WTC11 (cell line): ENCODE measurements around the gene B3GAT3. TPM values are rescaled to one million over a fixed set of nuclear protein-coding genes. Genes with fewer than 3 reads are reported as not detected.

Experiments
- ATAC-seq: fragments of 200-7000 bp; cut with Tn5 transposase; 2 replicates; pipeline ENCODE4 v1.10.0; 2021; ENCODE audit warnings: mild to moderate bottlenecking, moderate library complexity
- CTCF ChIA-PET: fragments of 300-600 bp; sonication (Branson Sonifier 250); formaldehyde crosslinking; loops from one replicate; lab custom pipeline; 2021; ENCODE audit warnings: antibody characterized with exemption; lab: Charles Lee
- POLR2A ChIA-PET: fragments of 350-600 bp; sonication (Branson Sonifier 250); formaldehyde crosslinking; loops from one replicate; lab custom pipeline; 2021; ENCODE audit warnings: antibody characterized with exemption; lab: Charles Lee
- DNase-seq: peaks from one replicate; pipeline ENCODE4 v3.0.0; 2021; ENCODE audit warnings: low spot score
- H3K27ac Mint-ChIP-seq: 2 replicates; pipeline ENCODE4 v1.8.0; 2021; ENCODE audit warnings: mixed read lengths
- H3K27me3 Mint-ChIP-seq: 2 replicates; pipeline ENCODE4 v1.8.0; 2021; ENCODE audit warnings: low read depth, mild to moderate bottlenecking, moderate library complexity, mixed read lengths
- H3K36me3 Mint-ChIP-seq: 2 replicates; pipeline ENCODE4 v1.8.0; 2021; ENCODE audit warnings: mixed read lengths
- H3K4me1 Mint-ChIP-seq: 2 replicates; pipeline ENCODE4 v1.8.0; 2022; ENCODE audit warnings: mixed read lengths
- H3K4me3 Mint-ChIP-seq: 2 replicates; pipeline ENCODE4 v1.8.0; 2021; ENCODE audit warnings: mild to moderate bottlenecking, moderate library complexity, mixed read lengths
- H3K9me3 Mint-ChIP-seq: 2 replicates; pipeline ENCODE4 v1.8.0; 2021; ENCODE audit warnings: mixed read lengths
- CREB1 ChIP-seq: sonication (generic); formaldehyde crosslinking; IDR thresholded peaks from 2 replicates; pipeline ENCODE4 v1.8.0; 2023; ENCODE audit warnings: mild to moderate bottlenecking, missing genetic modification reagents
- EMX1 ChIP-seq: fragments of 250-450 bp; sonication (Bioruptor Pico); IDR thresholded peaks from 2 replicates; pipeline ENCODE4 v1.8.0; 2021; ENCODE audit warnings: mild to moderate bottlenecking
- FOXJ3 ChIP-seq: sonication (generic); formaldehyde crosslinking; IDR thresholded peaks from 2 replicates; pipeline ENCODE4 v1.9.0; 2021; ENCODE audit warnings: missing genetic modification reagents, mild to moderate bottlenecking, borderline replicate concordance
- NFATC4 ChIP-seq: fragments of 250-450 bp; sonication (Bioruptor Pico); IDR thresholded peaks from 2 replicates; pipeline ENCODE4 v1.9.0; 2021; ENCODE audit warnings: mild to moderate bottlenecking
- PRRX2 ChIP-seq: fragments of 250-450 bp; sonication (Bioruptor Pico); IDR thresholded peaks from 2 replicates; pipeline ENCODE4 v1.8.0; 2021; ENCODE audit warnings: mild to moderate bottlenecking
- ZNF232 ChIP-seq: sonication (generic); formaldehyde crosslinking; IDR thresholded peaks from 2 replicates; pipeline ENCODE4 v1.8.0; 2022; ENCODE audit warnings: mild to moderate bottlenecking, missing genetic modification reagents
- ZNF281 ChIP-seq: sonication (generic); formaldehyde crosslinking; IDR thresholded peaks from 2 replicates; pipeline ENCODE4 v1.8.0; 2023; ENCODE audit warnings: mild to moderate bottlenecking, missing genetic modification reagents
- ZNF416 ChIP-seq: fragments of 250-450 bp; sonication (Bioruptor Pico); IDR thresholded peaks from 2 replicates; pipeline ENCODE4 v1.9.0; 2021; ENCODE audit warnings: mild to moderate bottlenecking, inconsistent platforms
- ZNF425 ChIP-seq: fragments of 250-450 bp; sonication (Bioruptor Pico); conservative IDR thresholded peaks from 2 replicates; pipeline ENCODE4 v1.9.0; 2021; ENCODE audit warnings: mild to moderate bottlenecking
- ZNF532 ChIP-seq: fragments of 250-450 bp; sonication (Bioruptor Pico); IDR thresholded peaks from 2 replicates; pipeline ENCODE4 v1.9.0; 2021; ENCODE audit warnings: mild to moderate bottlenecking, borderline replicate concordance
- total RNA-seq: library from RNA; stranded (reverse); gene quantifications from 3 replicates; pipeline ENCODE4 v1.2.3, GENCODE V29; 2021
- TF ChIP-seq, protein P1 (sequence below): fragments of 250-450 bp; sonication (Bioruptor Pico); IDR thresholded peaks from 2 replicates; pipeline ENCODE4 v1.8.0; 2021; ENCODE audit warnings: mild to moderate bottlenecking
- TF ChIP-seq, protein P2 (sequence below): sonication (generic); formaldehyde crosslinking; conservative IDR thresholded peaks from 2 replicates; pipeline ENCODE4 v1.8.1; 2022; ENCODE audit warnings: mild to moderate bottlenecking, missing genetic modification reagents
- TF ChIP-seq, protein P3 (sequence below): sonication (generic); formaldehyde crosslinking; IDR thresholded peaks from 2 replicates; pipeline ENCODE4 v1.8.1; 2023; ENCODE audit warnings: mild to moderate bottlenecking, missing genetic modification reagents, moderate library complexity

The B3GAT3 gene
- total RNA-seq, 1 experiment from 2014 or later = 43.9 TPM

DNA sequence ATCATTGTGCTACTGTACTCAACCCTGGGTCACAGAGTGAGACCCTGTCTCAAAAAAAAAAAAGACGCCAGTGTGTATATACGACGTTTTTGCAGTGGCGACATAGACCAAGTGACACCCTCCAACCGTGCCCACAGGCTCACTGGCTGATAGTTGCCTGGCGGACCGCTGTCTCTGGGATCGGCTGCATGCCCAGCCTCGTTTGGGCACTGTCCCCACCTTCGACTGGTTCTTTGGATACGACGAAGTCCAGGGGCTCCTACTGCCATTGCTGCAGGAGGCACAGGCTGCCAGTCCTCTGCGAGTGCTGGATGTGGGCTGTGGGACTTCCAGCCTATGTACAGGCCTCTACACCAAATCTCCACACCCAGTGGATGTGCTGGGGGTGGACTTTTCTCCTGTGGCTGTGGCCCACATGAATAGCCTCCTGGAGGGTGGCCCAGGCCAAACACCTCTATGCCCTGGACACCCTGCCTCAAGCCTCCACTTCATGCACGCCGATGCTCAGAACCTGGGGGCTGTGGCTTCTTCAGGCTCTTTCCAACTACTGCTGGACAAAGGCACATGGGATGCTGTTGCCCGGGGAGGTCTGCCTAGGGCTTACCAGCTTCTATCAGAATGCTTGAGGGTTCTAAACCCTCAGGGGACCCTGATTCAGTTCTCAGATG, 44.6 kb upstream of the B3GAT3 start:
- ATAC-seq (no peak), DNase-seq (no peak)
- Mint-ChIP-seq H3K9me3 (no peaks in the 10 kb centered on the region), H3K4me1 (peaks cover 20% of the 10 kb centered on the region), H3K27ac (peak overlapping the region; percentile 88), H3K4me3 (peak overlapping the region; percentile 97), H3K27me3 (no peaks in the 10 kb centered on the region), H3K36me3 (peaks cover 30% of the 10 kb centered on the region)
- peak; percentile 19 for TF ChIP-seq NFATC4 (CRISPR knock-in tag)
- TF ChIP-seq, protein P1, sequence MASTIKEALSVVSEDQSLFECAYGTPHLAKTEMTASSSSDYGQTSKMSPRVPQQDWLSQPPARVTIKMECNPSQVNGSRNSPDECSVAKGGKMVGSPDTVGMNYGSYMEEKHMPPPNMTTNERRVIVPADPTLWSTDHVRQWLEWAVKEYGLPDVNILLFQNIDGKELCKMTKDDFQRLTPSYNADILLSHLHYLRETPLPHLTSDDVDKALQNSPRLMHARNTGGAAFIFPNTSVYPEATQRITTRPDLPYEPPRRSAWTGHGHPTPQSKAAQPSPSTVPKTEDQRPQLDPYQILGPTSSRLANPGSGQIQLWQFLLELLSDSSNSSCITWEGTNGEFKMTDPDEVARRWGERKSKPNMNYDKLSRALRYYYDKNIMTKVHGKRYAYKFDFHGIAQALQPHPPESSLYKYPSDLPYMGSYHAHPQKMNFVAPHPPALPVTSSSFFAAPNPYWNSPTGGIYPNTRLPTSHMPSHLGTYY (CRISPR knock-in tag) = 0 out of 2 replicates have a peak, but pooled peaks have one; percentile 19
- peak; percentile 56 for TF ChIP-seq PRRX2
- no peak for TF ChIP-seq ZNF232 (CRISPR knock-in tag)
- TF ChIP-seq EMX1 (CRISPR knock-in tag) = peak; percentile 85; the same call in 1 of the 2 replicates
- no peak for TF ChIP-seq CREB1 (CRISPR knock-in tag)
- TF ChIP-seq ZNF416 (CRISPR knock-in tag) = peak; percentile 20; the same call in 1 of the 2 replicates
- TF ChIP-seq FOXJ3 (CRISPR knock-in tag) = 0 out of 2 replicates have a peak, but pooled peaks have one; percentile 45
- TF ChIP-seq ZNF425 (CRISPR knock-in tag) = peak; percentile 56; the same call in 1 of the 2 replicates
- TF ChIP-seq, protein P2, sequence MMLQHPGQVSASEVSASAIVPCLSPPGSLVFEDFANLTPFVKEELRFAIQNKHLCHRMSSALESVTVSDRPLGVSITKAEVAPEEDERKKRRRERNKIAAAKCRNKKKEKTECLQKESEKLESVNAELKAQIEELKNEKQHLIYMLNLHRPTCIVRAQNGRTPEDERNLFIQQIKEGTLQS = no peak
- TF ChIP-seq, protein P3, sequence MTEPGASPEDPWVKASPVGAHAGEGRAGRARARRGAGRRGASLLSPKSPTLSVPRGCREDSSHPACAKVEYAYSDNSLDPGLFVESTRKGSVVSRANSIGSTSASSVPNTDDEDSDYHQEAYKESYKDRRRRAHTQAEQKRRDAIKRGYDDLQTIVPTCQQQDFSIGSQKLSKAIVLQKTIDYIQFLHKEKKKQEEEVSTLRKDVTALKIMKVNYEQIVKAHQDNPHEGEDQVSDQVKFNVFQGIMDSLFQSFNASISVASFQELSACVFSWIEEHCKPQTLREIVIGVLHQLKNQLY = 0 out of 2 replicates have a peak, but pooled peaks have one; percentile 12
- 0 out of 2 replicates have a peak, but pooled peaks have one; percentile 55 for TF ChIP-seq ZNF532
- TF ChIP-seq ZNF281 (CRISPR knock-in tag) = no peak
- ChIA-PET CTCF (interaction anchor here (0.8 to 1.9 kb wide), 5 partner anchors 28 to 122 kb away, joined by 3 to 12 read pairs (median 3); partner anchors contain the start of gene TUT1), POLR2A (interaction anchor here (1.1 to 3.2 kb wide), 9 partner anchors 8 to 190 kb away, joined by 3 to 42 read pairs (median 13); partner anchors contain the start of genes B3GAT3, BSCL2, GANAB and GNG3)
